HG02870 (cell line): ENCODE measurements around the gene IQGAP3.
"Not testable (repeated sequence)": the region's sequence is repeated elsewhere in the genome, so short reads cannot be mapped to it uniquely, and the experiment has no call there.

Experiments used
- ATAC-seq: cut with Tn5 transposase; IDR thresholded peaks from one replicate; pipeline ENCODE4 v1.9.1; 2021; ENCODE audit warnings: mild to moderate bottlenecking, moderate library complexity; ENCODE audit not compliant: unreplicated experiment

IQGAP3 gene

DNA sequence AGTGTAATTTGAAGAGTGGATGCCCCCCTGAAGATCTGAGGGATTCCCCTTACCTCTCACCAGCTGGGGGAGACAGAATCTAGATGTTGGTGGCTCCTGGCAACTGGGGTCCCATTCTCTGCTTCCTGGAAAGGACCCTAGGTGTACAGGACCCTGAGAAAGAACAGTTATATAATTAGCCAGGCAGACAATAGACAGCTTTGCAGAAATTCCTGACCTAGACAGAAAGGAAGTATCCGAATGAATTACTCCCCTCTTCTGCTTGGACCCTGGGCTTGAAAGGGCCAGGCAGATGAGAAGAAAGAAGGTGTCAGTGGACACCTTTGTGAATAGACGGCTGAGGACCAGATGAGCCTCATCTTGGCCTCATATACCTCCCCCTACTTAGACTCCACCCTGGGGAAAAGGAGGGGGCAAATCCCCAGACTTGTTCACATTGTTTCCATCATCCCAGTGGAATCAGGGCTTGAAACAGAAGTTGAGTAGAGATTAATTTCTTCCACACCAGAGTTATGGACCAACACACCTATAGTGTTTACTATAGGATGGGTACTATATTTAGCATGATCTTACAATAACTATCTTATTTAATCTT is 1.8 kb upstream of the IQGAP3 start:
- no peak for ATAC-seq

DNA sequence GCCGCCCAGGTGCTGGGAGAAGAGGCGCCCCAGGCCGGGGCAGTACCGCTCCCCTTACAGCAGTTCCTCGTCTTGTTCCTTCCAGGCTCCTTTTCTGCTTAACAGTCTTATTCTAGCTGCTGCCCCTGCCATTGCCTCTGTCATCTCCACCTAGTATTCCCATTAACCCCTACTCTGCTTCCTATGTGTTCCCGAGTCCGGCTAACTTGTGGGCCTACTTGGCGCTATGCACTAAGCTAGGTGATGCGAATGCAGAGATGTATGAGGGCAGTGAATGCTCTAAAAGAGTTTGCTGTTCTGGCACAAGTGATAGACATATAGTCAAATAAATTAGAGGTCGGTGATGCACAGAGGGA is 276 bp upstream of the IQGAP3 start:
- no peak for ATAC-seq

- no peak for ATAC-seq
Measured at GRCh38 chr1:156571261-156571852, 1.0 kb downstream of the IQGAP3 start.

GRCh38 chr1:156566436-156566835 is 5.9 kb downstream of the IQGAP3 start:
- no peak for ATAC-seq

GRCh38 chr1:156565519-156565918 is 6.8 kb downstream of the IQGAP3 start:
- no peak for ATAC-seq

DNA sequence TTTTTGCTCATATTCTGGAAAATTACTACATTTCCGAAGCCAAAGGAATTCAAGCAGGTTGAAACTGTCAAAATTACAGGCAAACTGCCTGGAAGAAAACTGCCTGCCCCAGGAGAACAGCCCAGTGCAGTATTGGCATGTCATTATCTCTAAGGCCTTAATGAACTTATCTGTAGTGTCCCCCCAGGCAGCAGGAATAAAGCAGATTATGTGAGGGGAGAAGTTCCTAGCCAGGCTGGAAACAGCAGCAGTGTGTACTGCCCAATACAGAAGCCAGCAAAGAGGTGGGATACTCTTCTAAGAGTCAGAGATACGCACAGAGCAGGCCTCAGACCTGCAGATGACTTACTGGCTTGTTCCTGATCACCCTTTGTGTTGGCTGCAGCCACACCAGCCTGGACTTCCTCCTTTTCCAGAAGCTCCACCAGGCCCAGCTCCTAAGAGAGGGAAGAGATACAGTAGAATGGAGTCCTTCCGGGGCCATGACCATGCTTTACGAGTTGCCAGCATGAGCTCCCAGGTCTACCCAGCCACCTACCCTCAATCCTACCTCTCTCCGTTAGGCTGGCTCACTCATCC is 11.7 kb downstream of the IQGAP3 start:
- ATAC-seq, result no peak

DNA sequence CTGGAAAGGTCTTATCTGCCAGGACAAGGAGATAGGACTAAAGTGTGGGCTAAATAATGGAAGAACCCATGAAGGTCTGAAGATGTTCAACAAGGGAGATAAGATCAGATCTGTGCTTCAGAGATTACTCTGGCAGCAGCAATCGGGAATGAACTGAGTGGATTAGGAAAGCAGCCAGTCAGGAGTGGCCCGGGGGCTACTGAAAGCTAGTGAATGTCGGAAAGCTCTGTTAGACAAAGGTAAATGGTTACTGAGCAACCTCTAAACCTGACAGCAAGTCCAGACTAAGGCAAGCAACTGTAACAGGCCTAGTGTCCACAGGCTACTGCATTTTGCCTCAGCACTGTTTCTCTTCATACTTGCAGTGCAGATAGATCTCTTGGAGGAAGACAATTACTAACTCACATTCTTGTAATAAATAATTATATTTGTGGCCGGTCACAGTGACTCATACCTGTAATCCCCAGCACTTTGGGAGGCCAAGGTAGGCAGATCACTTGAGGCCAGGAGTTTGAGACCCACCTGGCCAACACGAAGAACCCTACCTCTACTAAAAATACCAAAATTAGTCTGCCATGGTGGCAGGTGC is 12.5 kb downstream of the IQGAP3 start:
- ATAC-seq, result no peak

DNA sequence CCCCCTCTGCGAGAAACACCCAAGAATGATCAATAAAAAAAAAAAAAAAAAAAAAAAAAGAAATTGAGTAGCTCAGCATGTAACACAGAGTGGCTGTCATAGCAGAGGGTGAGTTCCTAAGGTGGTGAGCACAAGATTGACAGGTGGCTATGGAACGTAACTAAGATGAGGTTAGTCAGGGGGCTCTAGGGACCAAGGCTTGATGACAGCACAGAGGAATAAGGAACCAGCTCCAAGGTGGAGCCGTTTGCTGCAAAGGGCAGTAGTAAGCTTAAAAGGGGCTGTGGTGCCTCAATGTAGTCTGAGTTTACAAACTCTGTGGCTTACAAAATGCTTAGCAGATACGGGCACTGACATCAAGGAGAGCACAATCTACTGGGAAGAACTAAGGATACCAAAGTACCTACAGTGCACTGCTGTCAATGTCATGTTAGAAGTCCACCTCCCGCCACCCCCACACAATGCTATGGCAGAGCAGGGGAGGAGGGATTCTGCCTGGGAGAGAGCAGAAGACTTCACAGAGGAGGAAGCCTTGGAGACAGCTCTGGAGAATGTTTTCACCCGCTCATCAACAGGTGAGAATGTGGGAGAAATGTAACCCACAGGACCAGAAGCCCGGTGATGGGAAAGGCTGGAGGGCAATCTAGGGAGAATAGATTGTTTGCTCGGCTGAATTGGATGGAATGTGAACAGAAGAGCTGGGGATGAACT is 13.1 kb downstream of the IQGAP3 start:
- ATAC-seq, result no peak

GRCh38 chr1:156556354-156556753 is 16.0 kb downstream of the IQGAP3 start:
- no peak for ATAC-seq

- ATAC-seq, result no peak
Measured at GRCh38 chr1:156555715-156556114, 16.6 kb downstream of the IQGAP3 start.

DNA sequence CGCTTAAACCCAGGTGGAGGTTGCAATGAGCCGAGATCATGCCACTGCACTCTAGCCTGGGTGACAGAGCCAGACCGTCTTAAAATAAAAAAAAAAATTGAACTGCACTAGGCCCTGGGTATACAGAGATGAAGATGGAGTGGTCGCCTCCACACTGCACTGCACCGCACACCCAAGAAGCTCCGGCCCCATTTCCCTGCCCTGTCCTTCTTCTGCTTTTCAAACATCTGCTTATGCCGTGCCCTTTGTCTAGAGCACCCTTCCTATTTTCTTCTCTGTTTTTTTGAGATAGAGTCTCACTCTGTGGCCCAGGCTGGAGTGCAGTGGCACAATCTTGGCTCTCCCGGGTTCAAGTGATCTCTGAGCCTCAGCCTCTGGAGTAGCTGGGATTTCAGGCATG is 17.4 kb downstream of the IQGAP3 start:
- ATAC-seq, result no peak

DNA sequence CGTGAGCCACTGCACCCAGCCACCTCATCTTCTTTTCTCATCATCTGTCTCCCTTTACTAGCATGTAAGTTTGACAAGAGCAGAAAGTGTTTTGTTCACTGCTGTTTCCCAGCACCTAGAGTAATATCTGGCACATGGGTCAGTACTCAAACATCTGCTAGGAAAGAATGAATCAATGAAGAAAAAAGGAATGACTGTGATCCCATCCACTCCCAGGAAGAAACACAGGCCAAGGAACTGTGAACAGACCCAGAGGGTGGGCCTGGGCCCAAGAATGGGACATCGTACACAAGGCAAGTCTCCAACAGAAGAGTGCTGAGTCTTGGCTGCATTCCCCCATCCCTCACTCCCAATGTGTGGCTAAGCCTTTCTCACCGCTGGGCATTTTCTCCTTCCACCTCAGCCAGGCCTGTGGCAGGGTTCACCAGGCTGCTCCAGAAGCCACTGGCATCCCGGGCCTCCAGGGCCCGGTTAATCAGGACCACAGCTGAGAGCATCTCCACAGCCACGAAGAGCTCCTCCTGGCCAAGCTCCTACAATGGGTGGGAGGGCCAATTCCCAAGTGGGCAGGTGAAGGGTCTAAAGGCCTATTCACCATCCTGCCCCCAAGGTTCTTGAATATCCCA is 18.4 kb downstream of the IQGAP3 start:
- no peak for ATAC-seq

- ATAC-seq, result not testable (repeated sequence)
Measured at GRCh38 chr1:156552937-156553336, 19.4 kb downstream of the IQGAP3 start.

GRCh38 chr1:156552518-156552917 is 19.8 kb downstream of the IQGAP3 start:
- ATAC-seq, result no peak

DNA sequence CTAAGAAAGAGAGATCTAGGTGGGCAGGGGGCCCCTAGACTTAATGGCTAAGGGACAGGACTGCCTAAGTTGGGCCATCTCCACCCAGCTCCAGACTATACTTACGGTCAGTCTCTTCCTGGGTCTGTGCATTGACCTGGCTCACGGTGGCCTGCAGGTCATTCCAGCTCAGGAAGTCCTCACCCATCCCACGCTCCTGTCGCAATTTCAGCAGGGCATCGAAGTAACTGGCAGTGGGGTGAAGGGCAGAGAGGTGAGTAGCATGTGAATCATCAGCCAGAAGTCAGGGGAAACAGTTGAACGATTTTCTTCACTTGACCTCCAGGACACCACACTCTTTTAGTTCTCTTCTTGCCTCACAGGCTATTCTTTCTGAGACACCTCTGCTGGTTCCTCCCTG is 20.5 kb downstream of the IQGAP3 start:
- no peak for ATAC-seq

DNA sequence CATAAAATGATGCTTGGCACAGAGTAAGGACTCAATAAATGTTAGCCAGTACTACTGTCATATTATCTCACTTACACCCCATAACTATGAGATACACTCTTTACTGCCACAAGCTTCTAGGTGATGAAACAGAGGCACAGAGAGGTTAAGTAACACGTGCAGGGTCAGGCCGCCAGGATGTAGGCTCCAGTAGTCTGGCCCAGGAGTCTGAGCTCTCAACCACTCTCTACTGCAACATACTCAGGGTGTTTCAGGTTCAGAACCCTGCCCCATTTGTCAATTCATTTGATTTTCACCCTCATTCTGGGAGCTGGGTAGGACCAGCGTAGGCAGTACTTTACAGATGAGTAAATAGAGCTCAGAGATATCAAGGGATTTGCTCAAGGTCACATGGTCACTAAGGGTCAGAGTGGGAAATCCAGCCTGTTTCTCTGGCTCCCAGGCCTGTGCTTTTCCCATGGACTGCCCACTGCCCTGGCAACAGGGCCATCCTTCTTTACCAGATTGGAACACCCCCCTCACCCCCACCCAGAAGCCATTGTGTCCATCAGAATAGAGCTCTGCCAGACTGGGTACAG is 21.2 kb downstream of the IQGAP3 start:
- no peak for ATAC-seq

- no peak for ATAC-seq
Measured at GRCh38 chr1:156550346-156550745, 22.0 kb downstream of the IQGAP3 start.

- no peak for ATAC-seq
Measured at GRCh38 chr1:156549831-156550230, 22.5 kb downstream of the IQGAP3 start.

DNA sequence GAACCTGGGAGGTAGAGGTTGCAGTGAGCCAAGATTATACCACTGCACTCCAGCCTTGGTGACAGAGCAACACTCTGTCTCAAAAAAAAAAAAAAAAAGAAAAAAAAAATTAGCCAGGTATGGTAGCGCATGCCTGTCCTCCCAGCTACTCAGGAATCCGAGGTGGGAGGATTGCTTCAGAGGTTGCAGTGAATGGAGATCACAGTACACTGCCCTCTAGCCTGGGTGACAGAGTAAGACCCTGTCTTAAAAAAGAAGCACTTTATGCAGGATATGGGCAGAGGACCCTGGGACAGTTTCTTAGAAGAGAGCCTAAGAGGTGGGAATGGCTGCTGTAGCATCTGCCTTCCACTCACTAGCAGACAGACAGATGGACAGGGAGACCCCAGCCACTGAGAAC is 23.0 kb downstream of the IQGAP3 start:
- ATAC-seq, result no peak

DNA sequence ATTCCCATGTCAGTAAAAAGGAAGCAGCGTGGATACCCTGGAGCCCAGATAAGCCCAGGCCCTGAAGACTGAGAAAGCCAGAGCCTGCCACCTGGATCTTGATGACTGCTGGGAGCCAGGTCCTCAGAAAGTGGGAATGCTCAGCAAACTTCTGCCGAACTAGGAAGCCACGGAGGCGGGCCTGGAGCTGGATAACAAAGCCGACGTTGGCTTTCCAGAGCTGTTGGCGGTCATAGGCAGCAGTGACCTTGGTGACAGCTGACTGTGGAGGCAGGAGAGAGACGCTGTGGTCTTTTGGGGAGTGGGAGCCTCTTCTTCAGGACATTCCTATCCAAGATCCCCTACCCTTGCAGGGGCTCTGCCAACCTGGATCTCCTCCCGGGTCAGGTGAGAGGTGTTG is 24.4 kb downstream of the IQGAP3 start:
- no peak for ATAC-seq

- ATAC-seq, result no peak
Measured at GRCh38 chr1:156547434-156547833, 24.9 kb downstream of the IQGAP3 start.
